Left lung (tissue), 10 donors: ENCODE measurements around the gene FICD. TPM values are rescaled to one million over a fixed set of nuclear protein-coding genes. Genes with fewer than 3 reads are reported as not detected.
A peak's percentile ranks its signal among the peaks of the same experiment; 100 is the strongest.

Source experiments
- ATAC-seq: fragments of 200-7000 bp; cut with Tn5 transposase; one replicate; pipeline ENCODE4 v1.9.1; 2020; ENCODE audit warnings: moderate library complexity
- DNase-seq, 4 donors: peaks; one replicate each; pipeline ENCODE4 v3.0.0-alpha.2; 2013 to 2020
- H3K27ac ChIP-seq, 2 donors: fragments of 200-600 bp; sonication (generic) in 1 of 2; one replicate each; pipeline versions ENCODE4 v1.5.0 to v1.8.0; 2020 to 2021
- H3K27me3 ChIP-seq, 2 donors: fragments of 200-600 bp; sonication (generic) in 1 of 2; one replicate each; pipeline versions ENCODE4 v1.5.0 to v1.8.0; 2020 to 2021
- H3K36me3 ChIP-seq, 2 donors: fragments of 200-600 bp; sonication (generic) in 1 of 2; one replicate each; pipeline versions ENCODE4 v1.5.0 to v1.8.0; 2020 to 2021
- H3K4me1 ChIP-seq, 2 donors: fragments of 200-600 bp; one replicate each; pipeline ENCODE4 v1.8.0; 2021
- H3K4me3 ChIP-seq, 2 donors: fragments of 200-600 bp; sonication (generic) in 1 of 2; one replicate each; pipeline versions ENCODE4 v1.5.0 to v1.8.0; 2020 to 2021; ENCODE audit warnings: mild to moderate bottlenecking in 1 of 2
- H3K9me3 ChIP-seq, 2 donors: fragments of 200-600 bp; sonication (generic) in 1 of 2; one replicate each; pipeline versions ENCODE4 v1.5.0 to v1.8.0; 2020 to 2021
- intact Hi-C, 2 donors: fragments of 100-400 bp; cut with DNase I; formaldehyde crosslinking; loops; one replicate each; pipeline versions ENCODE4 v1.11.2 to v1.14.2; 2022
- polyA plus RNA-seq, 6 donors: library from polyadenylated mRNA; unstranded; fragments of 120-200 nt; gene quantifications; one replicate each; pipeline ENCODE4 v1.2.1, GENCODE V29; 2013; ENCODE audit not compliant: insufficient read length in 6 of 6
- total RNA-seq, 2 donors: library from RNA; stranded (reverse); fragmentation: NEBNext Ultra II Directional; extraction: Animal tissue kit (Norgen Biotek cat#: 25700); gene quantifications; one replicate each; pipeline ENCODE4 v1.2.1, GENCODE V29; 2021
- TF ChIP-seq, protein P1 (sequence below), 2 donors: fragments of 200-600 bp; sonication (generic) in 1 of 2; IDR thresholded peaks; one replicate each; pipeline versions ENCODE4 v1.5.0 to v1.8.0; 2021; ENCODE audit warnings: antibody characterized with exemption in 2 of 2
- donor health status: DM: no; HTN: yes; CAD: no.
- donor health status: DM: no; HTN: no; CAD: no.

The FICD gene
- total and polyA plus RNA-seq, 8 donors = 2.6 to 13.2 (median 3.1) TPM

DNA sequence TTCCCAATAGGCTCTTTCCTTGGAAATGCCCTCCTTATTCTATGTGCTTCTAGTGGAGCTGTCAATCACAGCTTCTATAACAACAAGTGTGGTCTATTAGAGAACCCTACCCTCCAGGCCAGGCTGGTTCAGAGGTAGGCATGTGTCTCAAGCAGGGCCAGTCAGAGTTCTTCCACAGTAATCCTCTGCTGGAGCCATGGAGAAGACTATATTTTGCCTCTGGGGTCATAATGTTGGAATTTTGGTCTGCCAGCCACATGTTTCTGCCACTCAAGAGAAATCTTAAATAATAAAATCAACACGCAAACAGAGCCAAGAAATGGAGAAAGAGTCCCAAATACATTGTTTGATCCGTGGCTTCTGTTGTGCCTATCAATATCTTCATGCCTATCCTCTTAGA lies 23.8 kb upstream of the FICD start:
- Histone ChIP-seq H3K36me3 (no peaks in the 10 kb centered on the region), H3K4me3 (no peak overlapping the region), H3K9me3 (peaks cover 0 to 6% of the 10 kb centered on the region in 2 donors), H3K27ac (no peak overlapping the region), H3K27me3 (peaks cover 0 to 14% of the 10 kb centered on the region in 2 donors), H3K4me1 (no peaks in the 10 kb centered on the region)
- intact Hi-C loops = no loop called here
- TF ChIP-seq, protein P1, sequence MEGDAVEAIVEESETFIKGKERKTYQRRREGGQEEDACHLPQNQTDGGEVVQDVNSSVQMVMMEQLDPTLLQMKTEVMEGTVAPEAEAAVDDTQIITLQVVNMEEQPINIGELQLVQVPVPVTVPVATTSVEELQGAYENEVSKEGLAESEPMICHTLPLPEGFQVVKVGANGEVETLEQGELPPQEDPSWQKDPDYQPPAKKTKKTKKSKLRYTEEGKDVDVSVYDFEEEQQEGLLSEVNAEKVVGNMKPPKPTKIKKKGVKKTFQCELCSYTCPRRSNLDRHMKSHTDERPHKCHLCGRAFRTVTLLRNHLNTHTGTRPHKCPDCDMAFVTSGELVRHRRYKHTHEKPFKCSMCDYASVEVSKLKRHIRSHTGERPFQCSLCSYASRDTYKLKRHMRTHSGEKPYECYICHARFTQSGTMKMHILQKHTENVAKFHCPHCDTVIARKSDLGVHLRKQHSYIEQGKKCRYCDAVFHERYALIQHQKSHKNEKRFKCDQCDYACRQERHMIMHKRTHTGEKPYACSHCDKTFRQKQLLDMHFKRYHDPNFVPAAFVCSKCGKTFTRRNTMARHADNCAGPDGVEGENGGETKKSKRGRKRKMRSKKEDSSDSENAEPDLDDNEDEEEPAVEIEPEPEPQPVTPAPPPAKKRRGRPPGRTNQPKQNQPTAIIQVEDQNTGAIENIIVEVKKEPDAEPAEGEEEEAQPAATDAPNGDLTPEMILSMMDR (IDR thresholded peaks at IDR 0.05) = no peak
- DNase-seq (no peak), ATAC-seq (no peak)

DNA sequence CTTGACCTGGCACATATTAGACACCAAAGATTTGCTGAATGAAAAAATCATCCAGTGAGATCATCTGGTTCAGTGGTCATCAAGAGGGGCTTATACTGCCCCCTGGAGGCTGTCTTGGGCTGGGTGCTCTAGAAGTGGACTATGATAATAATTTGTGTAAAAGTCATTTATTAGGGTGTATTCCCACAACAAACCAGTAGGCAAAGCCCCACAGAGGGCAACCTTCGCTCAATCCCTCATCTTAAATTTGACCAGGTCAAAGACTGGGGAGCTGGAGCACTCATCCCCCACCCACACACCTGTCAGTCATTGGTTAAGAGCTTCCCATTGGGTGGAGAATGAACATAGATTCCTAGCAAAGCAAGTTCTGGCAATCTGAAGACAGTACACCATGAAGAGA lies 20.0 kb upstream of the FICD start:
- Histone ChIP-seq H3K27me3 (peaks cover 0 to 33% of the 10 kb centered on the region in 2 donors), H3K4me1 (no peaks in the 10 kb centered on the region), H3K9me3 (no peaks in the 10 kb centered on the region), H3K36me3 (no peaks in the 10 kb centered on the region), H3K27ac (no peak overlapping the region), H3K4me3 (no peak overlapping the region)
- TF ChIP-seq, protein P1 (IDR thresholded peaks at IDR 0.05) = peak; percentile 31 to 43
- no peak for ATAC-seq
- intact Hi-C loops = no loop called here
- DNase-seq = peak in 1 of 4 donors; percentile 18

DNA sequence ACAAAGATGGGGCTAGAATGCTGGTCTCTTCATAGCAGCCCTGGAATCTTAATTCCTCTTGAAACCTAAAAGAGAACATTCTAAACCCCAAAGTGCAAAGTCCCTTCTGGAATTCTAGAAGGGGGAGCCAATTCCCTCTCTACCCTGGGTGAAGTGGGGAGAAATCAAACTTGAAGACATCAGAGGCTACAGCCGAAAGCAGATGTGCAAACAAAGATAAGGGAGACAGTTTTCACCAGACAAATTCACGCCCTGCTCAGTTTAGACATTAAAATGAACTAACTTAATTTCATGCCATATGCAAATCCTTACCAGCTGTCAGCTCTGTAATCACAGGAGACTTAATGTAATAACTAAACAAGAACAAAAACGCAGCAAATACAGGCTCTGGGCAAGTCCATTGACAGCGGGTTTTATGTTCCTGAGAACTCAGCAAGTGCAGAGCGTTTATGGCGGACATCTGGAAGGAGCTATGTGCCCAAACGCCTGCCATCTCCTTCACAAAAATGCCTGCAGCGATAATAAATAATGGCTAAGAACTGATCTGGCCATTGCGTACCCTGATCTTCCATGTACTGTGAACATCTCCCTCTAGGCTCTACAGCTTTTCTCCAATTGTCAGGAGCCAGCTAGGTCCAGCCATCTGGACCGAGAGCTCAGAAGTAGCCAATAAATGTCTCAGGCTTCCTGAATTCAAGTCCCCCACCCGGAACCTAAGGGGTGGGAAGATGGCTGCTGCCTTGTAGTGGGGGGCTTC lies 19.1 kb upstream of the FICD start:
- ATAC-seq (no peak), DNase-seq (no peak)
- no peak overlapping the region for H3K4me3 ChIP-seq
- H3K27ac ChIP-seq = no peak overlapping the region
- TF ChIP-seq, protein P1 (IDR thresholded peaks at IDR 0.05) = no peak
- peaks cover 0 to 38% of the 10 kb centered on the region in 2 donors for H3K27me3 ChIP-seq
- intact Hi-C loops = no loop called here
- H3K9me3 ChIP-seq = no peaks in the 10 kb centered on the region
- no peaks in the 10 kb centered on the region for H3K36me3 ChIP-seq
- no peaks in the 10 kb centered on the region for H3K4me1 ChIP-seq

DNA sequence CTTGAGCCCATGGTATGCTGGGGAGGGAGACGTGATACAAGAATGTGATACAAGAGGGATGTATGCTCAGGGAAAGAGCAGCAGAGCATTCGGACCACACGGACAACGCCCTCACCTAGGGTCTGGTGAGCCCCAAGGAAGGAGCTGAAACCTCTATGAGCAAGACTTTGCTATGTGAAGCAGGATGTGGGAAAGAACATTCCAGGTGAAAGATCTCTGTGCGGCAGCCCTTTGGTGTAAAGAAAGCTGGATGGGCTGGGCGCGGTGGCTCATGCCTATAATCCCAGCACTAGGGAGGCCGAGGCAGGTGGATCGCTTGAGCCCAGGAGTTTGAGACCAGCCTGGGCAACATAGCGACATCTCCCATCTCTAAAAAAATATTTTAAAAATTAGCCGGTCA lies 16.9 kb upstream of the FICD start:
- TF ChIP-seq, protein P1 (IDR thresholded peaks at IDR 0.05) = no peak
- ATAC-seq (no peak), DNase-seq (no peak)
- H3K27ac ChIP-seq = no peak overlapping the region
- intact Hi-C loops = no loop called here
- H3K9me3 ChIP-seq = peaks cover 0 to 8% of the 10 kb centered on the region in 2 donors
- H3K4me1 ChIP-seq = no peaks in the 10 kb centered on the region
- peaks cover 0 to 38% of the 10 kb centered on the region in 2 donors for H3K27me3 ChIP-seq
- H3K36me3 ChIP-seq = no peaks in the 10 kb centered on the region
- no peak overlapping the region for H3K4me3 ChIP-seq

DNA sequence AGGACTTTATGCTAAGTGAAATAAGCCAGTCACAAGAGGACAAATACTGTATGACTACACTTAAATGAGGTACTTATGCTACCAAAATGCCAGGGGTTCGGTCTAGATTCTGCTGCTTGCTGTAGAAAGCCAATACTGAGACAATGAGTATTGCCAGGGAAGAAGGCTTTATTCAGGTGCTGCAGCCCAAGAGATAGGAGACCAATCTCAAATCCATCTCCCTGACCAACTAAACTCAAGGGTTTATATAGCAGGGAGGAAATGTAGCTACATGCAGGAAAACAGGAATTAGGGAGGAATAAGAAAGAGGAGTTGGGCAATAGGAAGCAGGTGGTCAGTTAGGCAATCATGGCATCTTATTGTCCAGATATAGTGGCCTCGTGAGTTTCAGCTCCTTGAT lies 12.2 kb upstream of the FICD start:
- Histone ChIP-seq H3K4me1 (no peaks in the 10 kb centered on the region), H3K9me3 (peaks cover 0 to 17% of the 10 kb centered on the region in 2 donors), H3K27ac (no peak overlapping the region), H3K4me3 (no peak overlapping the region), H3K27me3 (peaks cover 0 to 7% of the 10 kb centered on the region in 2 donors), H3K36me3 (no peaks in the 10 kb centered on the region)
- ATAC-seq (no peak), DNase-seq (no peak)
- intact Hi-C loops = no loop called here
- TF ChIP-seq, protein P1 (IDR thresholded peaks at IDR 0.05) = no peak
